T-helper 2 cell treated with Interferon-gamma antibody and Interleukin-4, amounts not matched to agents 100 ng/mL and 5 ng/mL, for 36 hours (primary cell): Measurements from ENCODE around the gene TPTE2. TPM values are rescaled to one million over a fixed set of nuclear protein-coding genes. Genes with fewer than 3 reads are reported as not detected.
"Not testable (repeated sequence)": the region's sequence is repeated elsewhere in the genome, so short reads cannot be mapped to it uniquely, and the experiment has no call there.

Source experiments
- intact Hi-C: fragments of 100-400 bp; cut with micrococcal nuclease; formaldehyde crosslinking; loops from one replicate; pipeline ENCODE4 v1.15.1; 2023
- total RNA-seq: library from RNA; stranded (reverse); gene quantifications from 2 replicates; pipeline ENCODE4 v1.2.3, GENCODE V29; 2022

Gene TPTE2
- total RNA-seq, 1 donor from 2014 or later: not detected

DNA sequence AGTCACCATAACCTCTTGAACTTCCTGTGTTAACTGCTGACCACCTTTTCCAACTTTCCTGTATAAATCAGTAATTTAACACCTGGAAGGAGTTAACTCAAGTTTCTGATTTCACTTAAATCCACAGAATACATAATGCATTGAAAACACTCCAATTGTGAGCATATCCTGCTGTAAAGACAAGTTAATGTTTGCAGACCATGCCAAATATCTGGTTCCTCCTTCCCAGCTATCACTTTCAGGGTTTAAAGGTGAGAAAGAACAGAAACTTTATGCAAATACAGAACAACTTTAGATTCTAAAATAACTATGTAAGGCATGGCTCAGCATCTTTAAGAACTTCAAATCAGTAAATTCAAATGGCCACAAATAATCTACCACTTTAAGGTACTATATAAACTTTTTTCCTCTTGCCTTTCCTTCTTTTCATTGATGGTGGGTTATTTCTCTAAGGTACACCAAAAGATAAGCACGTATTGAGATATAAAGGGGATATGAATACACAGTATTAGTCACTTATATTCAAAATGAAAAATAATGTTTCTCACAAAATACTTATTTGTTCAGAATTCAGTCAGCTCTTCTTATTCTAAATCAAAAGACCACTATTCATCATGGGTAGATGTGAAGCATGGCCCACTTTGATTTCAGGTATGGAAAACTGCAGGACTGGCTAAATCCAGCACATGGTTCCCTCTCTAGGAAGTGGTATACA is 6.6 kb upstream of the TPTE2 start:
- intact Hi-C loops: no loop called here

DNA sequence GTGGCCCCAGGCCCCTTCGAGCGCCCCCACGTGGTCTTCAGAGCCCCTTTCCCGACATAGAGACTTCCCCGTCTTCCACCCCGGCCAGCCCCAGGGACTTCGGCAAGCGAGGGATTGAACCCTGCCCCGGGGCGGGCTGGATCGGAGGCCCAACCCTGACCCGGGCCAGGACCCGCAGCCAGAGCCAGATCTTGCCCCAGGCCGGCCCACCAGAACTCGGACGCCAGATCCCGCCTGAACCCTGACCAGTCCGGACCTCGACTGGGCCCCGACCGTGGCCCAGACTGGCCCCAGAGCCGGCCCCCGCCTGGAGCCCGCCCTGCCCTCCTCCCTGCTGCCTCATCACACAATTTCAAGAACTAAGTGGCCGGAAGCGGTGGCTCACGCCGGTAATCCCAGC is 253 bp upstream of the TPTE2 start:
- intact Hi-C loops: no loop called here

DNA sequence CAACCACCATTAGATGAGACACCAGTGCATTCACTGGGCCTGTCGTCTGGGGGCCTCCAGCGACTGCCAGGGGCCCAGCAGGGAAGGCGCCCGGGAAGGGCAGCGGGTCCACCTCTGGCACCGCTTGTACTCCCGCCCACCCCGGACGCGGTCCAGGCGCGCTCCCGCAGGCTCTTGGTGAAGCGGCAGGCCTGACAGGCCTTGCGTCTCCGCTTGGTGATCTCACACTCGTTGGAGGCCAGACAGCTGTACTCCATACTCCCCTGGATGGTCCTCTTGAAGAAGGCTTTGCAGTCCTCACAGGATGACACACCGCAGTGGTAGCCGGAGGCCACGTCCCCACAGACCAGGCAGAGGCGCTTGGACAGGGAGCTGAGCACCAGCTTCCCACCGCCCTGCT is 660 bp downstream of the TPTE2 start:
- intact Hi-C loops: not testable (repeated sequence)

DNA sequence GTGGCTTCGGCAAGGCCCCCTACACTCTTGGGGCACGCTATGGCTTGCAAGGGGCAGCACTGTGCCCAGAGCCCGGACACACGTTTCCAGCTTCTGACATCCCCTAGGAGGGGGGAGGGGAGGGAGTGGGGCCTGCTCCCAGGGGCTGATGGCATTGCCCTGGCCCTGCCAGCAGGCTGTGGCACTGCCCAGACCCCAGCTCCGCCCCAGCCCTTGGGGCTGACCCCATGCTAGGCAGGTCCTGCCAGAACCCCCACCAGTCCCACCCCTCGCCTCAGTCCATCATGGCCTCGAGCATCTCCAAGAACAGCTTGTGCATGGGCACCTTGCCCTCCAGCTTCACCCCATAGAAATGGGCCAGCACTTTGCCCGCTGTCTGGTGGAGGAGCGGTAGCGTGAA is 1.6 kb downstream of the TPTE2 start:
- intact Hi-C loops: not testable (repeated sequence)

DNA sequence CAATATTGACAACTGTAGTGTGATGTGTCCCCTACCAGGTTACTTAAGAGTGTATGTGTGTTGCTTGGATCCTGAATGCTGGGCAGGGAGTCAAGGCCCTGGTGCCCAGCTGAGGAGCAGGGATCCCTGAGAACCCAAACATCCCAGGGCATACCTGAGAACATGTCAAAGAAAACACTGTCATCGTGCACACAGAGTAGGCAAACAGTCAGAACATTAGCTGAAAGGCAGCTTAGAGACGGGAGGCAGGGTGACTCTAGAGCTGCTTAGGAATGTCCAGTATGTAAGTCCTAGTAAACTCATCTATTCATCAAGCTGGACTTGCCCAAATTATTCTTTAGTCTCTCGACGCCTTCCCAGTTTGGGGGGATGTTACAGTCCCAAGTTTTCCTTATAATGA is 4.0 kb downstream of the TPTE2 start:
- intact Hi-C loops: not testable (repeated sequence)

DNA sequence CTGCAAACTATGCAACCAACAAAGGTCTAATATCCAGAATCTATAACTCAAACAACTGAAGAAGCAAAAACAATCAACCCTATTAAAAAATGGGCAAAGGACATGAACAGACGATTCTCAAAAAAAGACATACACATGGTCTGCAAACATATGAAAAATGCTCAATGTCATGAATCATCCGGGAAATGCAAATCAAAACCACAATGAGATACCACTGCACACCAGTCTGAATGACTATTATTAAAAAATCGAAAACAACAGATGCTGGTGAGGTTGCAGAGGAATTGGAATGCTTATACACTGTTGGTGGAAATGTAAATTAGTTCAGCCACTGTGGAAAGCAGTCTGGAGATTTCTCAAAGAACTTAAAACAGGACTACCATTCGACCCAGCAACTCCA is 12.1 kb downstream of the TPTE2 start:
- intact Hi-C loops: not testable (repeated sequence)

DNA sequence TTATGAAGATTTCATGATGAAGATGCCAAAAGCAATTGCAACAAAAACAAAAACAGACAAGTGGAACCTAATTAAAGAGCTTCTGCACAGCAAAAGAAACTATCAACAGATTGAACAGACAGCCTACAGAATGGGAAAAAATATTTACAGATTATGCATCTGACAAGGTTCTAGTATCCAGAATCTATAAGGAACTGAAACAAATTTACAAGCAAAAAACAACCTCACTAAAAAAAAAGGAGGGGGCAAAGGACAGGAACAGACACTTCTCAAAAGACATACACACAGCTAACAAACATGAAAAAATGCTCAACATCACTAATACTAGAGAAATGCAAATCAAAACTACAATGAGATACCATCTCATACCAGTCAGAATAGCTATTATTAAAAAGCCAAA is 35.7 kb downstream of the TPTE2 start:
- intact Hi-C loops: not testable (repeated sequence)

DNA sequence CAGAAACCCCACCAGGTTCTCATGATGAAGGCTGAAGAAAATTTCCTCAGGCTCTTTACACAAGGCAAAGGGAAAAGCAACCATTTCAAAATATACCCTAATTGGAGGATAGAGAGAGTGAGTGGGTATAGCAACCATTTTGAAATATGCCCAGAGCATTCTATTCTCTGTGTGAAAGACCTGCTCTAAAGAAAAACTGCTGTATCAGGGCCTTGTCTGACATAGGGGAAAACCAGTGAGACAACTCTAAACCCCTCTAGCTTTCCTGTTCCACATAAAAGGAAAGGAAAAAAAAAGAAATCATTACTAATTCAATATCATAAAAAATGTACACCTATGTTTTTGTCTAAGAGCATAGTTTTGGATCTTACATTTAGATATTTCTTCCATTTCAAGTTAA is 42.3 kb downstream of the TPTE2 start:
- intact Hi-C loops: no loop called here

DNA sequence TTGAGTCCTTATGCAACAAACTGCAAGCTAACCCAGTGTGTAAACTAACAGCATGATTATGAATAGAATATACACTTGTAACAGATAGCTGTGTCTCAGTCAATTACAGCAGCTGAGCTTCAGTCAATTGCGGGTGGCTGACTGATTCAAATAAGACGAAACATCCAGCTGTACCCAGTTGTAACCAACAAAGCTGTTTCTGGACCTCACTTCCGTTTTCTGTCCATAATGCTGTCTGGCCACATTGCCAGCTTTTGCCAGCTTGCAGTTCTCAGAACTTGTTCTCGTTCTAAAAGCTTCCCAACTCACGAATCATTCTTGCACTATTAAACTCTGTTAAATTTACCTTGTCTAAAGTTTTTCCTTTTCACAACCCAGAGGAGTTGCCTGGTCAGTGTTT is 53.7 kb downstream of the TPTE2 start:
- intact Hi-C loops: not testable (repeated sequence)

DNA sequence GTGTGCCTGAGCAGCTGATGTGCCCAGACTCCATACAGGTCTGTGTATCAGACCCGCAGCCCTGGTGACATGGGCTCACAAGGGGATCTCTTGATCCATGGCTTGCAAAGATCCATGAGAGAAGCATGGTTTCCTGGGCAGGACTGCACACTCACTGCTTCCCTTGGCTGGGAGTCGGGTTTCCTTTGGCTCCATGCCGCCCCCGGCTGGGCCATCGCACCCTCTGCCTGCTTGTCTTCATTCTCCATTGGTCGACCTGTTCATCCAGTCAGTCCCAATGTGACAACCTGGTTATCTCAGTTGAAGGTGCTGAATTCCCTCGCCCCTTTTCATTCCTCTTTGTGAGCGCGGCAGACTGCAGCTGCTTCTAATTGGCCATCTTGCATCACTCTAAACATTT is 101.2 kb downstream of the TPTE2 start:
- intact Hi-C loops: not testable (repeated sequence)

DNA sequence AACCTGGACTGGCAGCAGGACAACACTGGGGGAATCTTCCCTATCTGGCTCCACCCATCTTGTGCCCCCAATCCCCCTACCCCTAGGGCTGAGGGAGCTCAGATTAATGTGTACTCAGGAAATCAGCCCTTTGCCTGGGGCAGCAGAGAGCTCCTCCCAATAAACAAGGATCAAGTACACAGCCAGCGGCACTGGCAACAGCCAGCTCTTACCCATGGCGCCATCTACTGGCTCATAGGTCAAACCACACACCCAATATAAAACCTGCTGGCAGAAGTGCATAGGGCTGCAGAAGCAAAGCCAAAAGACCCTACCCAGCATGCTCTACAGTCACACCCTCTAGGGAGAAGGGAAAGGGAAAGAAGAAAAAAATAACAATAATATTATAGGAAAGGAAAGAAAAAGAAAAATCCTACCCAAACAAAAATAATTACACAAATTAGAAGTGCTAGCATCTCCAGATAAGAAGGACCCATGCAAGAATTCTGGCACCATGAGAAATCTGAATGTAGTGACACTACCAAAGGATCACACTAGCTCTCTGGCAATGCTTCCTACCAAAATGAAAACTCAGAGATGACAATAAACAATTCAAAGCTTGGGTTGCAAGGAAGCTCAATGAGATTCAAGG is 122.2 kb downstream of the TPTE2 start:
- intact Hi-C loops: not testable (repeated sequence)

DNA sequence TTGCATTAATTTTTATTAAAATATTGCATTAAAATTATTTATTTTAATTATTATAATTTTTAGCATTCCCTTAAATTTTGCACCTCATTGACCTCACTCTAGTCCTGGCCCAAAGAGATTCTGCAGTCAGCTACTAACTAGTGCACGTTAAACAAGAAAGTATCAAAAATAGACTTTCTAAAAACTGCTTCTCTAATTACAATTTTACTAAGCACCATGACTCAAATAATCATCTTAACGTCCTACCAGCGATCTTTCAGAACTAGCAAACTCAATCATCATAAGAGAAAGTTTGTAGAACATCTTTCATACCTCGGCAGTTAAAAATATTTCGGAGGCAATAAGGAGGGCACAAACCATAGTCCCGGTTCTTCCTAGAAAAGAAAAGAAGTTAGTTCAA is 123.6 kb downstream of the TPTE2 start:
- intact Hi-C loops: not testable (repeated sequence)

DNA sequence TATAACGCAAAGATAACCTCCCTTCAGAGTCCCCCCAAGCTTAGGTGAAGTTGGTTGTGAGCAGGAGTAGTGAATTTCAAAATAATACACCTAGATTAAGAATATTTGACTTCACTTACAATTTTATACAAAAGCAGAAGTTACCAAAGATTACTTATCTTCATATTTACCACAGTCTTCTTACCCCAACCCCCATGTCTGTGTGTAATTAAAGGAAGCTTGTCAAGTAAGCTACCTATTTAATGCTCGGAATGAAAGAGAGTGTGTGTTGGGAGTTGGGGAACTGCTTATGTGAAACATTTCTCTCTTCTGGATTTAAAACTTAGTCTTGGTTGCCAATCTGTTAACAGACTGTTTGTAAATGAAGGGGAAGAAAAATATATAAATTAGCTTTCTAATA is 139.1 kb downstream of the TPTE2 start:
- intact Hi-C loops: not testable (repeated sequence)

DNA sequence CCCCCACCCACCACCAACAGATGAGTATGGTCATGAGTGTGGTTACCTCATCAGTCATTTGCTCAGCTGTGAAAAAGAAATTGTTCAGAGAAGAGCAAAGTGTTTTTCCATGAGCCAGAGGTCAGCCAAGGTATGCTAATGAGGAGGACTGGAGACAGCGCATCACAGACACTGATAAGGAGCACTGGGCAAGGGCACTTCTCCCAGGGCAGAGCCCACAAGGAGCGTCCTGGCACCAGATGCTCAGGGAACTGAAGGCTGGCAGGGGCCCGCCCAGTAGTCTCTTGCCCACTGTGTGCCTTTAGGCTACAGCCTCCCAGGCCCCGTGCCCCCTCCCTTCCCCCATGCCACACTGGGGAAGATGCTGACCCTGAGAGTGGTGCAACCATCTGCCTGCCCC is 148.8 kb downstream of the TPTE2 start:
- intact Hi-C loops: not testable (repeated sequence)

DNA sequence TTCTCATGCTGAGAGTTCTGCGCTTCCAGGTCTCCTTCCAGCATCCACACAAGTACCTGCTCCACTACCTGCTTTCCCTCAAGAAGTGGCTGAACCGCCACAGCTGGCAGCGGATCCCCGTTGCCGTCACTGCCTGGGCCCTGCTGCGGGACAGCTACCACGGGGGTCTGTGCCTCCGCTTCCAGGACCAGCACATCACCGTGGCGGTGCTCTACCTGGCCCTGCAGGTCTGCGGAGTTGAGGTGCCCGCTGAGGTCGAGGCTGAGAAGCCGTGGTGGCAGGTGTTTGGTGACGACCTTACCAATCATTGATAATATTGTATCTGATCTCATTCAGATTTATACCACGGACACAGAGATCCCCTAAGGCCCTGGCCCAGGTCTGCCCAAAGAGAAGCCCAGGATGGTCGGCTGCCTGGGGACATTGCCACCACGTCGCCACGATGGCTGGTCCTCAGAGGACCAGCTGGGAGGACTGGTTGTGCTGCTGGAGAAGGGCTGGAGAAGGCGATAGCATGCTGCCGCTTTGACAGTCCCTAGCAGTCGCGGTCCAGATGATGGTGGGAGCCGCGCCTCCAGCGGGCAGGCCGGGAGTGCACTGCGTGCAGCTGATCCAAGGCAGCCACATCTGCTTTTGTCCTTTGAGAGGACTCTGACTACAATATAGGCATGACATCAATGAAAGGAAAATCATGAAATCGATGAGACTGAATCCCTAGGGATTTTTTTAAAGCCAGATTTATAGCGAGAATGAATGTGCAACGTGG is 178.4 kb downstream of the TPTE2 start:
- intact Hi-C loops: not testable (repeated sequence)

DNA sequence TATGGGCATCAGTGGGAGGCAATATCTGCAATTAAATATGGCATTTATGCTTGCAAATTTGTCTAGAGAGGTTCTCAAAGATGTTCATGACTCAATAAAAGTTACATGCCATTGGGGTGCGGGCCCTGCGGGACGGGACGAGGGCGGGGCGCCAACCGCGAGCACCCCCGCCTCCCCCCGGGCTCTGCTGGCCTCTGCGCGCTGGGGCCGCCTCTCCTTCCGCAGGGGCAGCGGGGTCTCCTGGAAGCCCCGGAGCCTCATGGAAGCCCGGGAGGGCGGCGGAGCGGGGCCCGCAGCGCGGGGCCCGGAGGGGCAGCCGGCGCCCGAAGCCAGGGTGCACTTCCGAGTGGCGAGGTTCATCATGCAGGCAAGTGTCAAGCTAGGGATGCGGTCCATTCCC is 179.2 kb downstream of the TPTE2 start:
- intact Hi-C loops: no loop called here

Other genes starting within 250 kb of the TPTE2 start
- 38.4 and 43.1 TPM in 2 replicates for gene MPHOSPH8, start 72.1 kb upstream of the TPTE2 start, total RNA-seq
- gene PSPC1, start 221.4 kb upstream of the TPTE2 start, total RNA-seq: 60.9 and 62.5 TPM in 2 replicates